Calu3 (cell line): Measurements from ENCODE around the gene HLA-F. TPM values are rescaled to one million over a fixed set of nuclear protein-coding genes. Genes with fewer than 3 reads are reported as not detected.
A peak's percentile ranks its signal among the peaks of the same experiment; 100 is the strongest.

Source experiments
- BruUV-seq: library from RNA; stranded (reverse); fragments of 400-500 nt; replicated peaks from 2 replicates; lab custom pipeline; 2021; lab: Mats Ljungman, UMichigan
- CTCF ChIA-PET: fragments of 300-600 bp; sonication (Branson Sonifier 250); formaldehyde crosslinking; loops from one replicate; lab custom pipeline; 2022; ENCODE audit warnings: antibody characterized with exemption; lab: Charles Lee
- DNase-seq: peaks from one replicate; pipeline ENCODE4 v3.0.0; 2022
- H3K27ac Mint-ChIP-seq: one replicate; pipeline ENCODE4 v1.8.0; 2022; ENCODE audit warnings: mixed read lengths; ENCODE audit not compliant: unreplicated experiment
- H3K27me3 Mint-ChIP-seq: one replicate; pipeline ENCODE4 v1.8.0; 2022; ENCODE audit warnings: mixed read lengths; ENCODE audit not compliant: unreplicated experiment
- H3K36me3 Mint-ChIP-seq: one replicate; pipeline ENCODE4 v1.8.0; 2022; ENCODE audit warnings: mild to moderate bottlenecking, moderate library complexity, mixed read lengths; ENCODE audit not compliant: insufficient read depth, unreplicated experiment
- H3K4me1 Mint-ChIP-seq: one replicate; pipeline ENCODE4 v1.8.0; 2022; ENCODE audit warnings: mild to moderate bottlenecking, low read depth, mixed read lengths; ENCODE audit not compliant: unreplicated experiment
- H3K4me3 Mint-ChIP-seq: one replicate; pipeline ENCODE4 v1.8.0; 2022; ENCODE audit warnings: mild to moderate bottlenecking, low read depth, moderate library complexity, mixed read lengths; ENCODE audit not compliant: unreplicated experiment
- H3K9me3 Mint-ChIP-seq: one replicate; pipeline ENCODE4 v1.8.0; 2022; ENCODE audit warnings: low read depth, mixed read lengths; ENCODE audit not compliant: unreplicated experiment
- intact Hi-C: fragments of 100-400 bp; cut with micrococcal nuclease; formaldehyde crosslinking; loops from one replicate; pipeline ENCODE4 v1.10.0; 2022; ENCODE audit not compliant: unreplicated experiment
- total RNA-seq: library from RNA; stranded (reverse); gene quantifications from 2 replicates; pipeline ENCODE4 v1.2.3, GENCODE V29; 2022
- TF ChIP-seq, protein P1 (sequence below): fragments of 200-600 bp; IDR thresholded peaks from one replicate; pipeline ENCODE4 v1.8.0; 2022; ENCODE audit warnings: antibody characterized with exemption; ENCODE audit not compliant: unreplicated experiment

The HLA-F gene
- total RNA-seq, 1 experiment from 2014 or later = 57.9 TPM

DNA sequence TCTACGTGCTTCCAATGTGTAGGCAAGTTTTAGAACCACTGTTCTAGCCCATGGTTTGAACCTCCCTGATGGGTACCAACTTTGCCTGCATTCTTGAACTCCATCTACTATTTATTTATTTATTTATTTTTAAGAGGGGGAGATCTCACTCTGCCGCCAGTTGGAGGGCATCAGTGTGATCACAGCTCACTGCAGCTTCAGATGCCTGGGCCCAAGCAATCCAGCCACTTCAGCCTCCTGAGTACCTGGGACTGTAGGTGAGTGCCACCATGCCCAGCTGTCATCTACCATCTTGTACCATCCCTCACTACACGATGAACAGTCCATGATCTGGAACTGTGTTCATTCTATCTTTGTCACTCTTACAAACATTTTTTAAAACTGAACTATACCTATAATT lies 28.2 kb downstream of the HLA-F start:
- no peak overlapping the region for H3K27ac Mint-ChIP-seq
- no peaks in the 10 kb centered on the region for H3K9me3 Mint-ChIP-seq
- H3K27me3 Mint-ChIP-seq = peaks cover 28% of the 10 kb centered on the region
- intact Hi-C loops = loop anchor here (5.0 kb wide), 1 partner anchor 44 kb away; no protein-coding TSS in a partner anchor
- no peak for DNase-seq
- no TSS peak for BruUV-seq
- peaks cover 33% of the 10 kb centered on the region for H3K4me1 Mint-ChIP-seq
- CTCF ChIA-PET = interaction anchor here (1.2 to 2.1 kb wide), 2 partner anchors 13 to 17 kb away, joined by 4 to 6 read pairs; no protein-coding TSS in a partner anchor
- H3K4me3 Mint-ChIP-seq = no peak overlapping the region
- peaks cover 33% of the 10 kb centered on the region for H3K36me3 Mint-ChIP-seq
- TF ChIP-seq, protein P1, sequence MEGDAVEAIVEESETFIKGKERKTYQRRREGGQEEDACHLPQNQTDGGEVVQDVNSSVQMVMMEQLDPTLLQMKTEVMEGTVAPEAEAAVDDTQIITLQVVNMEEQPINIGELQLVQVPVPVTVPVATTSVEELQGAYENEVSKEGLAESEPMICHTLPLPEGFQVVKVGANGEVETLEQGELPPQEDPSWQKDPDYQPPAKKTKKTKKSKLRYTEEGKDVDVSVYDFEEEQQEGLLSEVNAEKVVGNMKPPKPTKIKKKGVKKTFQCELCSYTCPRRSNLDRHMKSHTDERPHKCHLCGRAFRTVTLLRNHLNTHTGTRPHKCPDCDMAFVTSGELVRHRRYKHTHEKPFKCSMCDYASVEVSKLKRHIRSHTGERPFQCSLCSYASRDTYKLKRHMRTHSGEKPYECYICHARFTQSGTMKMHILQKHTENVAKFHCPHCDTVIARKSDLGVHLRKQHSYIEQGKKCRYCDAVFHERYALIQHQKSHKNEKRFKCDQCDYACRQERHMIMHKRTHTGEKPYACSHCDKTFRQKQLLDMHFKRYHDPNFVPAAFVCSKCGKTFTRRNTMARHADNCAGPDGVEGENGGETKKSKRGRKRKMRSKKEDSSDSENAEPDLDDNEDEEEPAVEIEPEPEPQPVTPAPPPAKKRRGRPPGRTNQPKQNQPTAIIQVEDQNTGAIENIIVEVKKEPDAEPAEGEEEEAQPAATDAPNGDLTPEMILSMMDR = no peak

DNA sequence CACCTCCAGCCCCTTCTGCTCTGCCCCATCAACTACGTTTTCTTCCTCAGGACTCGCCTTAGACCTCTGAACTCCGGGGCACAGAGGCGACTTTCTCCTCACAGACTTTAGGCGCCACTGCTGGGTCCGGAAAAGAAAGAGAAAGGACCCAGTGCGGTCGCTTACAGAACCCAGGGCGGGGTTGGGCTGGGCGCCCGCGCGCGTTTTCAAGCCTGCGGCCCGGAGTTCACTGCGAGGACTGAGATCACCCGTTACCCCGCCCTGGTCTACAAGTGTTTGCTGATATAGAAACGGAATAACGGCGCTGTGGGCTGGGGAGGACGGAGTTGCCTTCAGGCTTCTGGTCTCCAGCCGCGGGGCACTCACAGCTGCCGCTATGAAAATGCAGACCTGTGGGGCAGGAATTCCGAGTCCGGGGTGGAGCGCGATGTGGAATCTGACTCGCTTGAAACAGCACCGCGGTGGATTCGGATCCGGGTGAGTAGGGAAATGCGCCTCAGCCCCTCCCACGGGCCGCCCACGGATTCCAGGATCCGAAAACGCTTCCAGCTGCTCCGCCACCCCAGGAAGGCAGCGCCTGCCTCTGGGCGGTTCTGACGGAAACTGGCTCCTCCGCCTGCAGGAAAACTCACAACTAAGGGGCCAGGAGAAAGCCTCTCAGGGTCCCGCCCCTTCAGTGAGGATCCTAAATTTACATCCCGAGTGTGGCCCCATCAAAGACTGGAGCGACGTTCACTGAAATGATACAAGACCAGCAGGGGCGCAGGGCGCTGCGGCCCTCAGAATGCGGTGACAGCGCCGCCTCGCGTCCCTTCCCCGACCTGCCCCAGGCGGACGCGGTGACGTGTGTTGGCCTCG lies 29.4 kb downstream of the HLA-F start:
- TF ChIP-seq, protein P1 = peak; percentile 94

GRCh38 chr6:29753309-29753644 lies 30.0 kb downstream of the HLA-F start:
- peaks cover 25% of the 10 kb centered on the region for H3K36me3 Mint-ChIP-seq
- TF ChIP-seq, protein P1 = no peak
- intact Hi-C loops = loop anchor here (5.0 kb wide), 1 partner anchor 46 kb away; no protein-coding TSS in a partner anchor
- peaks cover 33% of the 10 kb centered on the region for H3K4me1 Mint-ChIP-seq
- CTCF ChIA-PET = interaction anchor here (0.8 to 1.5 kb wide), 4 partner anchors 10 to 57 kb away, joined by 3 to 5 read pairs (median 3); no protein-coding TSS in a partner anchor
- no peak overlapping the region for H3K27ac Mint-ChIP-seq
- no peaks in the 10 kb centered on the region for H3K9me3 Mint-ChIP-seq
- peak overlapping the region; percentile 79 for H3K4me3 Mint-ChIP-seq
- H3K27me3 Mint-ChIP-seq = peaks cover 44% of the 10 kb centered on the region
- BruUV-seq = no TSS peak
- no peak for DNase-seq

More for the DNA sequence above, 29.4 kb downstream of the HLA-F start:
- intact Hi-C loops = loop anchor here (5.0 kb wide), 1 partner anchor 45 kb away; no protein-coding TSS in a partner anchor
- CTCF ChIA-PET = interaction anchor here (0.8 to 1.5 kb wide), 3 partner anchors 11 to 56 kb away, joined by 3 to 5 read pairs (median 3); no protein-coding TSS in a partner anchor
- peaks cover 31% of the 10 kb centered on the region for H3K36me3 Mint-ChIP-seq
- H3K4me3 Mint-ChIP-seq = peak overlapping the region; percentile 79
- H3K4me1 Mint-ChIP-seq = peaks cover 37% of the 10 kb centered on the region
- no peaks in the 10 kb centered on the region for H3K9me3 Mint-ChIP-seq
- H3K27me3 Mint-ChIP-seq = peaks cover 40% of the 10 kb centered on the region
- peak; percentile 93 for DNase-seq
- no TSS peak for BruUV-seq
- H3K27ac Mint-ChIP-seq = no peak overlapping the region

GRCh38 chr6:29755295-29755871 lies 32.1 kb downstream of the HLA-F start:
- no peak overlapping the region for H3K27ac Mint-ChIP-seq
- no TSS peak for BruUV-seq
- intact Hi-C loops = no loop called here
- H3K4me1 Mint-ChIP-seq = peaks cover 23% of the 10 kb centered on the region
- H3K9me3 Mint-ChIP-seq = no peaks in the 10 kb centered on the region
- CTCF ChIA-PET = interaction anchor here (0.8 kb wide), 1 partner anchor 77 kb away, joined by 4 read pairs; no protein-coding TSS in a partner anchor
- no peak overlapping the region for H3K4me3 Mint-ChIP-seq
- peaks cover 37% of the 10 kb centered on the region for H3K27me3 Mint-ChIP-seq
- peaks cover 11% of the 10 kb centered on the region for H3K36me3 Mint-ChIP-seq
- TF ChIP-seq, protein P1 = no peak
- no peak for DNase-seq
